ENCODE results near the gene UNC93A.
"Not testable (repeated sequence)": the region's sequence is repeated elsewhere in the genome, so short reads cannot be mapped to it uniquely, and the experiment has no call there.

Gene UNC93A

DNA sequence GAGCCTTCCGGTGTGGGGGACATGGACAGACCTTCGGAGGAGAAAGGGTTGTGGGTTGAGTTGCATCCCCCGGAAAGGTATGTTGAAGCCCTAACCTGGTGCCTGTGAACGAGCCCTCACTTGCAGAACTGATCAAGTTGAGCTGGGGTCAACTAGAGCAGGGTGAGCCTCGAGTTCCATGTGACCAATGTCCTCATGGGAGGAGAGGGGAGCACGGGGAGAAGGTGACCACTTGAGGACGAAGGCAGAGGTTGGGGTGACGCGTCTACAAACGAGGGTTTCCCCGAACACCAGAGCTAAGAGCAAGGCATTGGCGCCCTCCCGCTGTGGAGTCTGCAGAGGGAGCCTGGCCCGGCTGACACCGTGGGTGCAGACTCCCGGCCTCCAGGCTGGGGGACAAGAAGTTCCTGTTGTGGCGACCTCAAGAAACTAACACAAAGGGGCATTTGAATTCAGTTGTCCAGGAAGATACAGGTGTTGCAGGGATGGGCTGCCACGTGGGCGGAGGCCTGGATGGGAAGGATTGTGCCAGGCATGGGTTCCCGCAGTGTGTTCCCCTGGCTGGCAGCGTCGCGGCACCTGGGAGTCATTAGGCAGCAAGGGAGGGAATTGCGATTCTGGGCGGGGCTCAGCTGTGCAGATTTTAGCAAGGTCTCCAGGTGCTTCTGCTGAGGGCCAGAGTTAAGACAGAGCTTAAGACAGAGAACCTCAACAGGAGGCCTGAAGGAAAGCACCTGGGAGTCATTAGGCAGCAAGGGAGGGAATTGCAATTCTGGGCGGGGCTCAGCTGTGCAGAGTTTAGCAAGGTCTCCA, 20.4 kb upstream of the UNC93A start:
- no peak for DNase-seq (ENCODE audit: low read depth, low spot score)

- no peak for DNase-seq (ENCODE audit: low read depth, low spot score)
Observed at GRCh38 chr6:167272151-167272550, 19.0 kb upstream of the UNC93A start.

DNA sequence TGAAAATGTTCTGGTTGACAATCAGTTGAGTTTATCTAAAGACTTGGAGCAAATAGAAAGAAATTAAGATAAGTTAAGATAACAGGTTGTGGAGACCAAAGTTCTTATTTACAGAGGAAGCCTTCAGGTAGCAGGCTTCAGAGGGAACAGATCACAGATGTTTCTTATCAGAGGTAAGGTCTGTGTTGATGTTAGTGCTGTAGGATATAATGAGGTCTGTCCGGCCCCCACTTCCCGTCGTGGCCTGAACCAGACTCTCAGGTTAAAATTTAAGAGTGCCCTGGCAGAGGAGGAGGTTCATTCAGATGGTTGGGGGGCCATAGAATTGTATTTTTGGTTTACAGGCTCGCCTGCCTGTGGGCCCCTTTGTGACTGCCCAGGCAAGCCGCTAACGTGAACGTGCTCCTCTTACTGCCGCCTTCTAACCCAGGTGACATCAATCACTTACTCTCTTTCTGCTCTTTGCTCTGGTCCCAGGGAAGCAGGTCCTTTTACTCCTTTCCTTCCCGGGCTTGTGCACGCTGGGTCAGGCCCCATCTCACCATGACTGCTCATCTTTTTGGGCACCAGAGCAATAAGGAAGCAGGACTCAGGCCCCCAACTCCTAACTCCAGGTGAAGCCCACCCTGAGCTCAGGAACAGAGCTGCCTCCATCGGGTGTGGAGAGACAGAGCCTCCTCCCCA, 18.3 kb upstream of the UNC93A start:
- DNase-seq (ENCODE audit: low read depth, low spot score), result no peak

GRCh38 chr6:167274270-167274669, 16.8 kb upstream of the UNC93A start:
- no peak for DNase-seq (ENCODE audit: low read depth, low spot score)

DNA sequence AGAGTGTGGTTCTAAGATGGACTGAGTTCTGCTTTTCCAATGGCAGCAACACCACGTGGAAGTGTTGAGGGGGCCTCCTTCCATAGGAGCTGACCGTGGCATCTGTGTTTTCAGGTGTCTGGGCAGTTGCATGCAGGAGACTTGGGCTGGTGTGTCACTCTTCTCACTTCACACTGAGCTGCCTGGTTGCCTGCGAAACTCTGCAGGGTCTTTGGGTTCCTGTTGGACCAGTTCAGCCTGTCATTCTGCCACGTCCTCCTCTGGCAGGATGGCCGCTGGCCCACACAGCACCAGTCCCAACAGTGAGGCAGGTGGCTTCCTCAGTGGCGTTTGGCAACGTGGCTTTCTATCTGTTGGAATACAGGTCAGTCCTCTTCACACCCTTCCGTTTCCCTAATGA, 16.1 kb upstream of the UNC93A start:
- DNase-seq (ENCODE audit: low read depth, low spot score), result no peak

DNA sequence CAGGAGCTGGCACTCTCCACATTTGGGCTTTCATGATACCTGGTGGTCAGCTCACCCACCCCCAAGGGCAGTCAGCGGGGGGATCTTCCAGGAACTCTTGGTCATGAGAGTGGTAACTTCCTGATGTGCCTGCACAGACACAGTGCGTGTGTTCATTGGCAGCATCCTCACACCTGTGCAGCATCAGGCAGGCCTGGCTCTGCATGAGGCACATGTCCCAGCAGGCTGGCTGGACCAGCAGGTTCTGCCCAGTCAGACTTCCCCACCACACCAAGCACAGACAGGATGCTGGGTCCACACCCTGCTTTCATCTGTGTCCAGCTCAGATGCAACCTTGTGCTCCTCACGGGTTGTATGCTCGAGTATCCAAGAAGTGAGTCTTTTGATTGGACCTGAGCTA, 15.7 kb upstream of the UNC93A start:
- no peak for DNase-seq (ENCODE audit: low read depth, low spot score)

GRCh38 chr6:167276772-167277533, 14.2 kb upstream of the UNC93A start:
- no peak for DNase-seq (ENCODE audit: low read depth, low spot score)

DNA sequence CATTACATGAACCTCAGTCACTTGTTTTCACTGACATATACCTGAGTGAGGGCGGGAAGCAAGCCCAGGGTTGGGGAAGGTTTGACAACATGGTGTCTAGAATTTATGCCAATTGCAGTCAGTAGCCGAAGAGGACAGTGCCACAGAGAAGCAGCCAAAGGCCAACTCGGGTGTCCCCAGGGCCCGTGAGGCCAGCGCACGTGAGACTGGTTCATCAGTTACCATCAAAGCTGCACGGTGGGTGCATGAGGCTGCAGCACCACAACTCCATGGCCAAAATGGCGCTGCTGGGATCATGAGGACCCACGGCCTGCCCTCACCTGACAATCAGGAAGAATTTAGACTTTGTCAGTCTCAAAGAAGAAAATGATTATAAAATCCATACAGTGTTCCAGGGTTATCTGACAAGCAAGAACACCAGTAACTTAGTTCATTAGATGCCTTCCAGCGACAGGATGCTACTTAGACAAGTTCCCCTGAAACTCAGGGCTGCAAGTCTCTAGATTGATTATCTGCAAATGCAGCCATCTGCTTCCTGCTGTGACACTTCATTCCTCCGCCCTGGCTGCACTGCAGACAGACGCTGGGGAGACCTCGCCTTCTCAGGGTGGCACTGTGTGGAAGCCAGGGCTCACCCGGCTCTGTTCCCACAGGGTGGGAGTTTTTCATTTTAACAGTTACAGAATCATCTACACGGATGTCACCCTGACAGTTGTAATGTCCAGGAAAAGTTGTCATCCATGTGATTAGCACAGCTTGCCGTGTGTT, 12.8 kb upstream of the UNC93A start:
- not testable (repeated sequence) for DNase-seq (ENCODE audit: low read depth, low spot score)

GRCh38 chr6:167279766-167280446, 11.2 kb upstream of the UNC93A start:
- no peak for DNase-seq (ENCODE audit: low read depth, low spot score)

GRCh38 chr6:167280466-167280865, 10.6 kb upstream of the UNC93A start:
- DNase-seq (ENCODE audit: low read depth, low spot score), result not testable (repeated sequence)

DNA sequence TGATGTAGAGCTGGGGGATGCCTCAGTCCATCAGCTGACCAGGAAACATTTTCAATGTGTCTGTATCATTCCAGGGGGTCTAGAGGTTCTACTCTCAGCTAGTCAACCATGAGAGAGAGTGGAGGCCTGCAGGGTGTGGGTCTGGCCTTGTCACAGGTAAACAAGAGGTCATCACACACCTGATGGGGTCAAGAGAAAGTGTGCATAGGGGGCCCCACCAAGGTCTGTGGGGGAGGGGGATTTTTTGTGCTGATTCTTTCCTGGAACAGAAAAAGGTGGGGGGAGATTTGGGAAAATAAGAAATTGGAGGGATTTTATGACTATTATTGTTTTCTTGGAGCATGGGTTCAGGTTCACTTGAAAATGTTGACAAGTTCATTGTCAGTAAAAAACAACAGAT, 8.9 kb upstream of the UNC93A start:
- no peak for DNase-seq (ENCODE audit: low read depth, low spot score)

DNA sequence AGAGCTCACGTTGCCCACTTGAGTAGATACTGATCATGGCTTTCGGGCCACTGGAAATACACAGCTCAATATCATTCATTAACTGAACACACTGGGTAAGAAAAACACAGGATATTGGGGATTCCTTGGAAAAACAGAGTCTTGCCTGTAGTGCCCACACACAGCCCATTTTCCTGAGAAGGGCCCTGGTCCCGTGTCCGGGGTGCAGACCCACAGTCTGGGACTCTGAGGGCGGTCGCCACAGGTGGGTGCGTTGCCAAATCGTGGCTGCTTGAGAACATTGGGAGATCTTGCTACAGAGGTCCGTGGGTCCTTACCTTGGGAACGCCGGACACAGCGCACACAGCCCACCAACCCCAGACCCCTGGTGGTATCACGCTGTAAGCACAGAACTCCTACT, 6.5 kb upstream of the UNC93A start:
- DNase-seq (ENCODE audit: low read depth, low spot score), result not testable (repeated sequence)

GRCh38 chr6:167285077-167285770, 5.9 kb upstream of the UNC93A start:
- no peak for DNase-seq (ENCODE audit: low read depth, low spot score)

- DNase-seq (ENCODE audit: low read depth, low spot score), result no peak
Observed at GRCh38 chr6:167287513-167288048, 3.5 kb upstream of the UNC93A start.

DNA sequence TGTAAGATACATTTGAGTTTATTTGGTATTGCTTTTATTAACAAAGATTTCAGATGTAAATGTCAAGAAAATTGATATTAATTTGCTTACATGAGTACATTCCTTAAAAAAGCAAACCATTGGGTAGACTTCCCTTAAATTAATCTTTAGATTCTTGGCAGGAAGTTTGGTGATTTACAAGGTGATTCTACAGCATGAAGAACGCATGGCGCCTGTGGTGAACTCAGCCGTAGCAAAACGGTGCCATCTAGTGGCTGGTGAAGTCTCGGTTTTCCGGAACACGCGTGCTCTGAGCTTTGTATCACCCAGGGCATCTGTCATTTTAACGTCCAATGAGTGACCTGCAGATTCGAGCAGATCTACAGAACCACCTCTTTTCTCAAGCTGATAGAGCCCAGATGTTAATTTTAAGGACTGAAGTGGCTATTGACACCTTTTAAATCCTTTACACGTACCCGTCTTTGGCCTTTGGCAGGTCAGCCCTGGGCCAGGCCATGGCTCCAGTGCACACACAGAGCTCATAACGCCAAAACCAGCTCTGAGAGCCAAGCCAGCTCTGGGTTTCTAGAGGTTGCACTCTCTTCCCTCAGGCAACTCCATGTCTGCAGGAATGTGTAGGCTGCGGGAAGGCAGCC, 2.4 kb upstream of the UNC93A start:
- not testable (repeated sequence) for DNase-seq (ENCODE audit: low read depth, low spot score)

GRCh38 chr6:167289291-167289690, 1.8 kb upstream of the UNC93A start:
- not testable (repeated sequence) for DNase-seq (ENCODE audit: low read depth, low spot score)

GRCh38 chr6:167291623-167292300, 647 bp downstream of the UNC93A start:
- no peak for DNase-seq (ENCODE audit: low read depth, low spot score)

DNA sequence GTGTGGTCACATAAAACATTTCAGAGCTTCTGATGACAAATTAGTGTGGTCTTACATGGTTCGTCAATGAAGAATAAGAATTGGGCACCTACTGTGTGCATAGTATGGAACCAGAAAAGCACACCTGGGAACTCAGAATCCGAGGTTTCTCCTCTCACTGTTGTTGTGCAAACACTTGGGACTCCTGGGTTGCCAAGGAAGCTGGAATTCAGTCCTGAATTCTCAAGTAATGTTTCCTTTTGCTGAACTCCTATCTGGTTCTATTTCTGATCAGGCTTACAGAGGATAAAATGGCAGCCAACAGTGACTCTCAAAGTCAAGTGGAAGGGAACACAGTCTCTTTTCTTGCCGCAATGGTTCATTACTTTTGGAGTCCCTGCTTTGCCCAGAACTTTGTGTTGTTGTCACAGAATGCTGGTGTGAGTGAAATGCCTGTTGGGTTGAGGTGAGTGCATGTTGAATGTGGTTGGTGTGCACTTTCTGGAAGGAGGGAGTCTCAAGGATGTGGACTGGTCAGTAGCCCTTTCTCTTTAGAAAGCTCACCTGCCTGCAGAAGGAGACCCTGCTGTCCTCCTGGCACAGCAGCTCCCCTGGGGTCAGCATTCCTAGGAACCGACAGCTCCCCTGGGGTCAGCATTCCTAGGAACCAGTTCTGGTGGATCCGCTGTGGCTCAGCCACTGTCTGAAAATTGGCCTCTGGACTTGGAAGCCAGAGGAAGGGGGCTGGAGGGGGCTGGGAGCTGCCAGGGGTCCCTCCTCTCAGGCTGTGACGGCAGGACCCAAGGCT, 1.4 kb downstream of the UNC93A start:
- no peak for DNase-seq (ENCODE audit: low read depth, low spot score)
